ENCODE data around the gene IMMP2L.

The IMMP2L gene

DNA sequence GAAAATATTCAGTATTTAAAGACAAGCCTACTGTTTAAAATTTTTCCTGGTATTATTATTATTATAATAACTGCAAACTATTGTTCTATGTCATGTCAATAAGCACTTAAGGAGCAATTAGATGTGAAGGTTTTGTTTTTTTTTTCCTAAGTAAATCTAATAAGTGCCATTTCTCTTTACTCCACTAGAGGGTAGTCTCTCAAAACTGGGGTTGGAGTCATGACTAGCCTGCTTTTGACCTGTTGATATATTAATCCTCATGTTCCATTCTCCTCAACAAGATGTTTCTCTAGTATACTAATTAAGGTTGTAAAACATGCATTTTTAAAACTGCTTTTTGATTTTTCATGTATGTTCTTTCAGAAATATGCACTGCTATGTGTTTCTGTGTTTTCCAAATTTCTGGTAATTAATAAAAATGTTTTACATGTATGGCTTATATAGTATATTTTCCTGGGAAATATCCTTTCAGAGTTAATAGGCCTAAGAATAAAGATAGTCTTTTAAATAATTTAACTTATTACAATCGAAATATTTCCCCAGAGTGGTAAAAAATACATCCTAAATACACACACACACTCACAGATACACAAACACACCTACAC is 472.4 kb downstream of the IMMP2L start:
- no peaks in the 10 kb centered on the region for H3K36me3 Mint-ChIP-seq (ENCODE audit: low read depth)
- no peak overlapping the region for H3K27ac Mint-ChIP-seq
- no peak for DNase-seq
- H3K27me3 Mint-ChIP-seq (ENCODE audit: low read depth, poor library complexity) = no peaks in the 10 kb centered on the region
- H3K9me3 Mint-ChIP-seq = no peaks in the 10 kb centered on the region
- H3K4me3 Mint-ChIP-seq = no peak overlapping the region
- H3K4me1 Mint-ChIP-seq = peaks cover 40% of the 10 kb centered on the region
- TF ChIP-seq, protein P1, sequence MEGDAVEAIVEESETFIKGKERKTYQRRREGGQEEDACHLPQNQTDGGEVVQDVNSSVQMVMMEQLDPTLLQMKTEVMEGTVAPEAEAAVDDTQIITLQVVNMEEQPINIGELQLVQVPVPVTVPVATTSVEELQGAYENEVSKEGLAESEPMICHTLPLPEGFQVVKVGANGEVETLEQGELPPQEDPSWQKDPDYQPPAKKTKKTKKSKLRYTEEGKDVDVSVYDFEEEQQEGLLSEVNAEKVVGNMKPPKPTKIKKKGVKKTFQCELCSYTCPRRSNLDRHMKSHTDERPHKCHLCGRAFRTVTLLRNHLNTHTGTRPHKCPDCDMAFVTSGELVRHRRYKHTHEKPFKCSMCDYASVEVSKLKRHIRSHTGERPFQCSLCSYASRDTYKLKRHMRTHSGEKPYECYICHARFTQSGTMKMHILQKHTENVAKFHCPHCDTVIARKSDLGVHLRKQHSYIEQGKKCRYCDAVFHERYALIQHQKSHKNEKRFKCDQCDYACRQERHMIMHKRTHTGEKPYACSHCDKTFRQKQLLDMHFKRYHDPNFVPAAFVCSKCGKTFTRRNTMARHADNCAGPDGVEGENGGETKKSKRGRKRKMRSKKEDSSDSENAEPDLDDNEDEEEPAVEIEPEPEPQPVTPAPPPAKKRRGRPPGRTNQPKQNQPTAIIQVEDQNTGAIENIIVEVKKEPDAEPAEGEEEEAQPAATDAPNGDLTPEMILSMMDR (IDR thresholded peaks at IDR 0.05) = peak; percentile 85

DNA sequence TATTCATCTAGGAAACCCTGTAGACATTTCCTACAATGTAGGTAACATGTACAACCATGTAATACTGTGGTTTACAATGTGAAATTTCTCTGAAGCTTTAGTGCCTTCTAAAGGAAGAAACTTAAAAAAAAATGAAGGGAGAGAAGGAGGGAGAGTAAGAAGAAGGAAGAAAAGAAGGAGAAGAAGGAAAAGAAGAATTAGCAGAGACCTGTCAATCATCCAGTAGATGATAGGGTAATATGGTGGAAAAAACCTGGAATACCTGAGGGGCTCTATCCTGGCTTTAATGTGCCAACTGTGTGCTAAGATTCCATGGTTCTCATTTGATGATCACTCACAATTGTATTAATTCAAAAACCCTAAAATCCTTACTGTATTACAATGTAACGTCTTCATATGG is 474.0 kb downstream of the IMMP2L start:
- no peak for DNase-seq
- TF ChIP-seq, protein P1 (IDR thresholded peaks at IDR 0.05) = no peak
- Mint-ChIP-seq H3K4me1 (peaks cover 32% of the 10 kb centered on the region), H3K27me3 (ENCODE audit: low read depth, poor library complexity) (no peaks in the 10 kb centered on the region), H3K36me3 (ENCODE audit: low read depth) (no peaks in the 10 kb centered on the region), H3K27ac (no peak overlapping the region), H3K4me3 (no peak overlapping the region), H3K9me3 (no peaks in the 10 kb centered on the region)

DNA sequence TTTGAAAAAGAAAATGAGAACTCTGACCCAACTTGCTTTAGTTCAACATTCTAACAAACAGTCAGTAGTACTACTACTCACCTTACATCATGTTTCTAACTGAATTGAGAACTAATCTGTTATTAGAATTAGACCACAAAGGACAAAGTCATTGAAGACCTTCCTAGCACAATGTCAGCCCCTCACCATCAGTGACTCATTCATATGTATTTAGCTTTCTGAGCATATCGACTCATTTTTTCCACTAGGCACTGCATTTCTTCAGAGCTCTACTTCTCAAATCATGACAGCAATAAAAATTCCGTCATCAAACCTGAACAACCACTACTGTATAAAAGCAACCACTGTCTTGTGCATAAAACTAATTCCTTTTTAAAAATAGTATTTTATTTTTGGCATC is 475.8 kb downstream of the IMMP2L start:
- H3K27ac Mint-ChIP-seq = no peak overlapping the region
- H3K4me3 Mint-ChIP-seq = no peak overlapping the region
- no peaks in the 10 kb centered on the region for H3K9me3 Mint-ChIP-seq
- DNase-seq = no peak
- TF ChIP-seq, protein P1 (IDR thresholded peaks at IDR 0.05) = no peak
- no peaks in the 10 kb centered on the region for H3K27me3 Mint-ChIP-seq (ENCODE audit: low read depth, poor library complexity)
- H3K36me3 Mint-ChIP-seq (ENCODE audit: low read depth) = no peaks in the 10 kb centered on the region
- H3K4me1 Mint-ChIP-seq = peaks cover 21% of the 10 kb centered on the region

DNA sequence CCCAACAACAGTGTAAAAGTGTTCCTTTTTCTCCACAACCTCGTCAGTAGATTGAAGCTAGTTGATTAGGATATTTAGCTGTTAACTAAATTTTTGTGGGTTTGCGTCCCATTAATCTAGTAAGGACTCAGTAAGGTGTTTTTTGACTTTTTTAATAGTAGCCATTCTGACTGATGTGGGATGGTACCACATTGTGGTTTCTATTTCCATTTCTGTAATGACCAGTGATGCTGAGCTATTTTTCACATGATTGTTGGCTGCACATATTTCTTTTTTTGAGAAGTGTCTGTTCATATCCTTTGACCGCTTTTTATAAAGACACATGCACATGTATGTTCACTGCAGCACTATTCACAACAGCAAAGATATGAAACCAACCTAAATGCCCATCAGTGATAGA is 476.9 kb downstream of the IMMP2L start:
- Mint-ChIP-seq H3K4me3 (no peak overlapping the region), H3K27me3 (ENCODE audit: low read depth, poor library complexity) (no peaks in the 10 kb centered on the region), H3K36me3 (ENCODE audit: low read depth) (no peaks in the 10 kb centered on the region), H3K4me1 (peaks cover 10% of the 10 kb centered on the region), H3K27ac (no peak overlapping the region), H3K9me3 (no peaks in the 10 kb centered on the region)
- no peak for DNase-seq
- TF ChIP-seq, protein P1 (IDR thresholded peaks at IDR 0.05) = no peak

DNA sequence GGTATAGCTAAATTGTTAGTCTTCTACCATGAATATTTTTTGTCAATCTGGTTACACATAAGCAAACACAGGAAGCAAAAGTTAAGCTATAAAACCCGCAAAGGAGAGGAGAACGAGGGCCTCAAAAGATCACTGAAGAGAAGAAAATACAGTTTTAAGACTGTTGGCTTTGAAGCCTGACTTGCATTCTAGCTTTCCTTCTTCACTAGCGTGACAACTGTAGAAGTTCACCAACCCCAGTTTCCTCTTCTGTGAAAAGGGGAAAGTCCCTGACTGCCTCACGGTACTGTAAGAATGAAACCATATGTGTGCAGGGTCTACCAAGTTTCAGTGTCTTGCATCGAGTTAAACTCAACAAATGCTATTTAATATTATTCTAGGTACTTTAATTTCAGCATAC is 478.9 kb downstream of the IMMP2L start:
- H3K27ac Mint-ChIP-seq = no peak overlapping the region

DNA sequence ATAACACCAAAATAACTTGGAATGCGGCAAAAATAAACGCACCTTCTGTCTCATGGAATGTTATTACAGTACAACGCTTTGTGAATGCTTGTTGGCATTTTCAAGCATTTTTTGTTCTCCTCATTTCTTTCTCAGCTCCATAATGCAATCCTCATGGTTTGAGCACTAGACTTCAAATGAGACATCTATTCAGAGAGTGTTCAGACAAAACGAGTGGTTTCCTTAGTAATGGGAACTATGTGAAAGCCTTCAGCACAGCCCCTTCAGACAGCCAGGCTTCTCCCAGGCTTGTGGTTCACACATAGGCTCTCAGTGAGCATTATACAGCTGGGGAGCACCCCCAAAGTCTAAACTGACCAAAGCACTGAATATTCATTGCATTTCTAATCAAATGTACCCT is 479.9 kb downstream of the IMMP2L start:
- TF ChIP-seq, protein P1 (IDR thresholded peaks at IDR 0.05) = no peak
- Mint-ChIP-seq H3K4me1 (peaks cover 8% of the 10 kb centered on the region), H3K4me3 (no peak overlapping the region), H3K9me3 (no peaks in the 10 kb centered on the region), H3K36me3 (ENCODE audit: low read depth) (no peaks in the 10 kb centered on the region), H3K27ac (no peak overlapping the region), H3K27me3 (ENCODE audit: low read depth, poor library complexity) (no peaks in the 10 kb centered on the region)
- no peak for DNase-seq

More for the DNA sequence above, 478.9 kb downstream of the IMMP2L start:
- Mint-ChIP-seq H3K36me3 (ENCODE audit: low read depth) (no peaks in the 10 kb centered on the region), H3K27me3 (ENCODE audit: low read depth, poor library complexity) (no peaks in the 10 kb centered on the region), H3K9me3 (no peaks in the 10 kb centered on the region), H3K4me1 (peaks cover 8% of the 10 kb centered on the region), H3K4me3 (no peak overlapping the region)
- DNase-seq = no peak
- TF ChIP-seq, protein P1 (IDR thresholded peaks at IDR 0.05) = no peak

Measured in nephron progenitor cell (in vitro differentiated cells).